HCT116 (cell line): ENCODE data around the gene SEMA3B. TPM values are rescaled to one million over a fixed set of nuclear protein-coding genes. Genes with fewer than 3 reads are reported as not detected.

ENCODE experiments used
- ATAC-seq: fragments of 200-7000 bp; cut with Tn5 transposase; 2 replicates; pipeline ENCODE4 v1.9.1; 2020; ENCODE audit warnings: mild to moderate bottlenecking, moderate library complexity
- BruUV-seq: library from RNA; stranded (reverse); fragments of 400-500 nt; replicated peaks from 2 replicates; lab custom pipeline; 2021; lab: Mats Ljungman, UMichigan
- CTCF ChIA-PET: fragments of 300-600 bp; sonication (Branson Sonifier 250); formaldehyde crosslinking; loops from one replicate; lab custom pipeline; 2021; ENCODE audit warnings: antibody characterized with exemption; lab: Charles Lee
- POLR2A ChIA-PET: fragments of 300-600, 350-600 bp; sonication (Branson Sonifier 250); formaldehyde crosslinking; loops from one replicate; lab custom pipeline; 2021; ENCODE audit warnings: antibody characterized with exemption; lab: Charles Lee
- RAD21 ChIA-PET, 2 experiments: fragments of 300-600 bp; sonication (Branson Sonifier 250); formaldehyde crosslinking; loops; one replicate each; lab custom pipeline; 2023; ENCODE audit warnings: low total read pairs in 2 of 2; ENCODE audit not compliant: uncharacterized antibody in 2 of 2, unreplicated experiment in 2 of 2, low non-redundant PET in 1 of 2; lab: Charles Lee
- DNase-seq: peaks from one replicate; pipeline ENCODE4 v3.0.0-alpha.2; 2010; ENCODE audit warnings: low read depth, low spot score
- H2AFZ ChIP-seq: fragments of 200-600 bp; shearing (Covaris generic), sonication (generic); 2 replicates; pipeline ENCODE4 v1.6.1; 2017; ENCODE audit warnings: low read depth, mixed run types, mixed read lengths, antibody characterized with exemption, low read length; ENCODE audit not compliant: poor library complexity, severe bottlenecking
- H3K27ac ChIP-seq: 2 replicates; pipeline ENCODE4 v1.5.1; 2012; ENCODE audit warnings: low read depth, low read length
- H3K27me3 ChIP-seq: fragments of 200-600 bp; sonication (generic); 2 replicates; pipeline ENCODE4 v1.6.1; 2016; ENCODE audit warnings: mixed run types, low read length, mixed read lengths; ENCODE audit not compliant: insufficient read depth
- H3K36me3 ChIP-seq, 2 experiments: fragments of 200-500 bp in 1 of 2; fragments of 200-600 bp in 1 of 2; sonication (Bioruptor generic) in 1 of 2; sonication (generic) in 1 of 2; 2 replicates each; pipeline versions ENCODE4 v1.5.1 to v1.6.1; 2014 to 2016; ENCODE audit warnings: low read length in 2 of 2, inconsistent platforms in 1 of 2, mixed read lengths in 1 of 2, mixed run types in 1 of 2; ENCODE audit not compliant: insufficient read depth in 2 of 2, control insufficient read depth in 1 of 2
- H3K4me1 ChIP-seq, 2 experiments: fragments of 200-600 bp in 1 of 2; sonication (generic) in 1 of 2; 2 replicates each; pipeline versions ENCODE4 v1.5.1 to v1.6.1; 2012 to 2017; ENCODE audit warnings: low read length in 2 of 2, inconsistent platforms in 1 of 2, mild to moderate bottlenecking in 1 of 2, mixed read lengths in 1 of 2, mixed run types in 1 of 2, moderate library complexity in 1 of 2; ENCODE audit not compliant: insufficient read depth in 2 of 2, control insufficient read depth in 1 of 2
- H3K4me2 ChIP-seq: fragments of 200-600 bp; sonication (generic); 2 replicates; pipeline ENCODE4 v1.6.1; 2017; ENCODE audit warnings: mixed run types, low read length, mixed read lengths
- H3K4me3 ChIP-seq, 2 experiments: fragments of 200-600 bp in 1 of 2; sonication (generic) in 1 of 2; replicated peaks in 1 of 2; 2 replicates each; pipeline ENCODE4 v1.5.1; 2011 to 2016; ENCODE audit warnings: low read length in 2 of 2, control low read depth in 1 of 2, low read depth in 1 of 2, mild to moderate bottlenecking in 1 of 2, mixed read lengths in 1 of 2, mixed run types in 1 of 2
- H3K79me2 ChIP-seq: fragments of 200-600 bp; sonication (generic); 2 replicates; pipeline ENCODE4 v1.6.1; 2017; ENCODE audit warnings: mild to moderate bottlenecking, mixed run types, low read length, moderate library complexity, mixed read lengths; ENCODE audit not compliant: insufficient read depth
- H3K9ac ChIP-seq: fragments of 200-600 bp; sonication (generic); 2 replicates; pipeline ENCODE4 v1.6.1; 2016; ENCODE audit warnings: low read length, mixed read lengths
- H3K9me2 ChIP-seq: fragments of 200-600 bp; sonication (generic), shearing (Covaris generic); 2 replicates; pipeline ENCODE4 v1.6.1; 2017; ENCODE audit warnings: mixed run types, mild to moderate bottlenecking, moderate library complexity; ENCODE audit not compliant: insufficient read depth
- H3K9me3 ChIP-seq, 2 experiments: fragments of 200-500 bp in 1 of 2; fragments of 200-600 bp in 1 of 2; sonication (Bioruptor generic) in 1 of 2; sonication (generic) in 1 of 2; 2 replicates each; pipeline ENCODE4 v1.6.1; 2014 to 2017; ENCODE audit warnings: low read length in 2 of 2, mixed read lengths in 2 of 2, inconsistent platforms in 1 of 2, low read depth in 1 of 2, mild to moderate bottlenecking in 1 of 2, mixed run types in 1 of 2, moderate library complexity in 1 of 2; ENCODE audit not compliant: control insufficient read depth in 1 of 2, insufficient read depth in 1 of 2
- H4K20me1 ChIP-seq: fragments of 200-600 bp; sonication (generic), shearing (Covaris generic); 2 replicates; pipeline ENCODE4 v1.6.1; 2017; ENCODE audit warnings: mixed run types, mild to moderate bottlenecking, moderate library complexity; ENCODE audit not compliant: insufficient read depth
- CTCF ChIP-seq, 3 experiments: fragments of 200-600 bp in 1 of 3; sonication (generic) in 1 of 3; IDR thresholded peaks in 2 of 3; conservative IDR thresholded peaks in 1 of 3; 2 replicates each; pipeline ENCODE4 v1.5.1; 2012 to 2017; ENCODE audit warnings: low read depth in 2 of 3, low read length in 2 of 3, antibody characterized with exemption in 1 of 3, borderline replicate concordance in 1 of 3, control low read depth in 1 of 3, mild to moderate bottlenecking in 1 of 3, mixed read lengths in 1 of 3, mixed run types in 1 of 3, moderate library complexity in 1 of 3; ENCODE audit not compliant: insufficient read depth in 1 of 3
- ELF1 ChIP-seq: IDR thresholded peaks from 2 replicates; pipeline ENCODE4 v1.6.1; 2012; ENCODE audit warnings: low read depth, borderline replicate concordance
- EZH2 ChIP-seq: fragments of 200-600 bp; sonication (generic); IDR thresholded peaks from 2 replicates; pipeline ENCODE4 v1.6.1; 2017; ENCODE audit warnings: antibody characterized with exemption, mixed run types
- MAX ChIP-seq: IDR thresholded peaks from 2 replicates; pipeline ENCODE4 v1.6.1; 2012
- POLR2A ChIP-seq: IDR thresholded peaks from 2 replicates; pipeline ENCODE4 v1.7.0; 2011; ENCODE audit warnings: borderline replicate concordance; ENCODE audit not compliant: insufficient read depth, insufficient read length; ENCODE audit errors: extremely low read depth
- POLR2AphosphoS5 ChIP-seq: IDR thresholded peaks from 2 replicates; pipeline ENCODE4 v1.6.1; 2011; ENCODE audit warnings: mild to moderate bottlenecking, low read depth, low read length, moderate library complexity
- REST ChIP-seq: IDR thresholded peaks from 2 replicates; pipeline ENCODE4 v1.6.1; 2012; ENCODE audit warnings: low read depth
- intact Hi-C: fragments of 100-400 bp; cut with micrococcal nuclease; formaldehyde crosslinking; loops from 2 replicates; pipeline ENCODE4 v1.10.0; 2022
- total RNA-seq: library from RNA; stranded (reverse); gene quantifications from one replicate; pipeline ENCODE4 v1.2.1, GENCODE V29; 2021; ENCODE audit not compliant: unreplicated experiment

The SEMA3B gene
- total RNA-seq, 1 experiment from 2014 or later, result 46.2 TPM

- H4K20me1 ChIP-seq, result no peaks in the 10 kb centered on the region
- intact Hi-C loops, result loop anchor here (1.0 kb wide), 1 partner anchor 21 kb away; no protein-coding TSS in a partner anchor
- ChIA-PET POLR2A (interaction anchor here (0.9 to 1.4 kb wide), 3 partner anchors 11 to 14 kb away, joined by 4 to 5 read pairs (median 4); partner anchors contain the start of gene IFRD2), RAD21 (interaction anchor here in 1 of 2 experiments (0.6 kb wide), 1 partner anchor 21 kb away, joined by 3 read pairs; no protein-coding TSS in a partner anchor), CTCF (interaction anchor here (0.6 to 2.7 kb wide), 4 partner anchors 14 to 39 kb away, joined by 3 to 14 read pairs (median 6); no protein-coding TSS in a partner anchor)
- peak within 1 kb of the TSS; percentile 49 for H3K9ac ChIP-seq
- ATAC-seq (peak; percentile 41), DNase-seq (peak; percentile 61)
- peak within 1 kb of the TSS; percentile 72 for H3K4me2 ChIP-seq
- H3K9me3 ChIP-seq, result no peaks in the 10 kb centered on the region
- H3K27ac ChIP-seq, result peak within 1 kb of the TSS; percentile 70
- no peaks in the 10 kb centered on the region for H3K36me3 ChIP-seq
- H3K27me3 ChIP-seq, result no peaks in the 10 kb centered on the region
- H3K4me3 ChIP-seq, result peak within 1 kb of the TSS; percentile 27 to 37
- no peaks in the 10 kb centered on the region for H3K9me2 ChIP-seq
- TF ChIP-seq POLR2AphosphoS5 (peak; percentile 83), REST (no peak), EZH2 (no peak), MAX (no peak), POLR2A (peak; percentile 30), ELF1 (no peak), CTCF (IDR thresholded peaks at IDR 0.05 in 2 of 3, conservative IDR thresholded peaks at IDR 0.05 in 1 of 3; ENCODE audit: borderline replicate concordance in 1 of 3, insufficient read depth in 1 of 3, low read depth in 2 of 3, low read length in 2 of 3) (peak in 2 of 3 experiments; percentile 35 to 46; a peak in 4 of 6 replicates)
- H3K79me2 ChIP-seq, result peaks cover 3% of the 10 kb centered on the region; the same call in 1 of the 2 replicates
- H2AFZ ChIP-seq, result no peak within 1 kb of the TSS
- peaks cover 21 to 47% of the 10 kb centered on the region in 2 experiments for H3K4me1 ChIP-seq
- BruUV-seq, result TSS peak; percentile 65
These were observed 34.3 kb downstream of the SEMA3B start, which contains the start of gene HYAL1 for GRCh38 chr3:50303013-50303815. HYAL1 (minus strand) TSS chr3:50303574; CDS start chr3:50302956, 618 bp downstream.
